Left hindlimb (tissue), 1 donor: ENCODE results near the gene PRDM7.
A peak's percentile ranks its signal among the peaks of the same experiment; 100 is the strongest.
"Not testable (repeated sequence)": the region's sequence is repeated elsewhere in the genome, so short reads cannot be mapped to it uniquely, and the experiment has no call there.

Experiments
- DNase-seq: peaks from one replicate; pipeline ENCODE4 v3.0.0-alpha.2; 2018

PRDM7 gene

GRCh38 chr16:90011508-90011819 is 65.7 kb downstream of the PRDM7 start:
- no peak for DNase-seq

- no peak for DNase-seq
Measured at GRCh38 chr16:90010676-90011507, 66.2 kb downstream of the PRDM7 start.

GRCh38 chr16:90009172-90009899 is 67.8 kb downstream of the PRDM7 start:
- DNase-seq, result peak; percentile 24

- DNase-seq, result peak; percentile 30
Measured at GRCh38 chr16:90008708-90009145, 68.4 kb downstream of the PRDM7 start.

GRCh38 chr16:90007635-90008234 is 69.4 kb downstream of the PRDM7 start:
- DNase-seq, result not testable (repeated sequence)

- no peak for DNase-seq
Measured at GRCh38 chr16:90007015-90007414, 70.1 kb downstream of the PRDM7 start.
